NCI-H460 (cell line): Measurements from ENCODE around the gene HTT. TPM values are rescaled to one million over a fixed set of nuclear protein-coding genes. Genes with fewer than 3 reads are reported as not detected.

Source experiments
- DNase-seq: peaks from one replicate; pipeline ENCODE4 v3.0.0-alpha.2; 2016; ENCODE audit warnings: low read depth; ENCODE audit errors: extremely low read depth
- total RNA-seq: library from RNA; depleted of rRNA; stranded (reverse); fragments of >200 nt; shearing (Covaris generic); gene quantifications from 2 replicates; pipeline ENCODE4 v1.2.3, GENCODE V29; 2014

HTT gene
- total RNA-seq, 1 experiment from 2014 or later, result 14.6 TPM

- no peak for DNase-seq
Observed at GRCh38 chr4:3213661-3214250, 139.3 kb downstream of the HTT start.

GRCh38 chr4:3215256-3215655 is 140.8 kb downstream of the HTT start:
- no peak for DNase-seq

- DNase-seq, result no peak
Observed at GRCh38 chr4:3215733-3216132, 141.3 kb downstream of the HTT start.

- DNase-seq, result no peak
Observed at GRCh38 chr4:3217266-3217665, 142.8 kb downstream of the HTT start.

- no peak for DNase-seq
Observed at GRCh38 chr4:3217771-3218170, 143.3 kb downstream of the HTT start.

GRCh38 chr4:3218824-3219760 is 144.6 kb downstream of the HTT start:
- DNase-seq, result no peak

- no peak for DNase-seq
Observed at GRCh38 chr4:3219761-3220475, 145.4 kb downstream of the HTT start.

GRCh38 chr4:3220476-3221183 is 146.1 kb downstream of the HTT start:
- DNase-seq, result no peak

GRCh38 chr4:3221184-3221494 is 146.7 kb downstream of the HTT start:
- no peak for DNase-seq

- DNase-seq, result no peak
Observed at GRCh38 chr4:3221996-3222395, 147.5 kb downstream of the HTT start.

- DNase-seq, result no peak
Observed at GRCh38 chr4:3223346-3223745, 148.9 kb downstream of the HTT start.

- no peak for DNase-seq
Observed at GRCh38 chr4:3223956-3224748, 149.7 kb downstream of the HTT start.

GRCh38 chr4:3225071-3225850 is 150.8 kb downstream of the HTT start:
- DNase-seq, result no peak

- DNase-seq, result no peak
Observed at GRCh38 chr4:3225936-3226335, 151.5 kb downstream of the HTT start.

GRCh38 chr4:3226467-3226866 is 152.0 kb downstream of the HTT start:
- no peak for DNase-seq

- no peak for DNase-seq
Observed at GRCh38 chr4:3226944-3227343, 152.5 kb downstream of the HTT start.

GRCh38 chr4:3227878-3228675 is 153.6 kb downstream of the HTT start:
- no peak for DNase-seq

GRCh38 chr4:3228881-3229280 is 154.4 kb downstream of the HTT start:
- no peak for DNase-seq

- DNase-seq, result no peak
Observed at GRCh38 chr4:3229328-3229727, 154.8 kb downstream of the HTT start.
